Measurements from ENCODE around the gene COPS6. TPM values are rescaled to one million over a fixed set of nuclear protein-coding genes. Genes with fewer than 3 reads are reported as not detected.

Gene COPS6
- total and polyA plus RNA-seq, 2 of the 4 experiments (the other 2 are of a cell fraction): 185 to 325 TPM

DNA sequence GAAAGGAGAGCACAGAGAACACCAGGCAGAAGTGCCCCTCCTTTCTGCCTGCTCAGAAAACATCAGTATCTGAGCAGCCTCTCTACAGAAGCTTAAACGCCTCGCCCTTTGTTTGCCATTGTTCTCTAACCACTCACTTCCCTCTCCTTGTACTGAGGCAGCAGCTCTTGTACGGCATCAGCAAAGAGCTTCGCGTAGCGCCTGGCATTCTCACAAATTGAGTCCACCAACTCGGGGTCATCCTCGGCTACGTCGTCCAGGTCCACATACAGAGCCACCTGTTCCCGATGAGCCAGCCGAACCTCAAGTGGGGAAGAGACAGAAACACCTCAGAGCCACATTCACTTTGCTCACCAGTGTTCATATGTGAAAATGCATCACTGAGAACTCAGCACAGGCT is 10.7 kb downstream of the COPS6 start:
- Histone ChIP-seq H3K27ac (ENCODE audit: insufficient read depth, low read length) (peak overlapping the region; percentile 24; the same call in 1 of the 2 replicates), H2BK5ac (ENCODE audit: low read depth, low read length, poor library complexity, severe bottlenecking) (no peak overlapping the region), H3K79me1 (ENCODE audit: low read depth in 1 of 2, low read length in 2 of 2) (peaks cover 33 to 70% of the 10 kb centered on the region in 2 experiments), H2BK20ac (ENCODE audit: low read depth, low read length) (no peak overlapping the region), H2BK15ac (ENCODE audit: low read depth, low read length) (no peak overlapping the region), H3K14ac (replicated peaks; ENCODE audit: low read depth, low read length) (peak overlapping the region; percentile 74), H3K4me3 (ENCODE audit: insufficient read depth, low read depth, low read length) (peak overlapping the region; percentile 54), H3K4me1 (ENCODE audit: control insufficient read depth, insufficient read depth, low read length) (peaks cover 15% of the 10 kb centered on the region), H4K5ac (ENCODE audit: low read depth, low read length) (no peak overlapping the region), H3K36me3 (ENCODE audit: control insufficient read depth, insufficient read depth, low read length) (peaks cover 46% of the 10 kb centered on the region), H3K9ac (ENCODE audit: low read depth, low read length) (peak overlapping the region; percentile 75), H3K4ac (ENCODE audit: low read depth, low read length) (peak overlapping the region; percentile 72), H4K20me1 (ENCODE audit: insufficient read depth, low read length) (peaks cover 7% of the 10 kb centered on the region; the same call in 1 of the 2 replicates), H4K8ac (ENCODE audit: low read depth in 2 of 2, low read length in 2 of 2) (peak overlapping the region in 1 of 2 experiments; percentile 19; a peak in 1 of 4 replicates), H3K9me3 (ENCODE audit: control insufficient read depth, insufficient read depth, low read length) (no peaks in the 10 kb centered on the region), H3K9me1 (ENCODE audit: insufficient read depth, low read length) (peaks cover 5% of the 10 kb centered on the region; the same call in 1 of the 2 replicates), H4K91ac (ENCODE audit: insufficient read depth, low read depth, low read length) (0 out of 2 replicates have a peak overlapping the region, but pooled peaks have one; percentile 36), H3K4me2 (ENCODE audit: low read depth, low read length) (peak overlapping the region; percentile 85), H2AK9ac (replicated peaks; ENCODE audit: low read depth, low read length, poor library complexity) (peak overlapping the region; percentile 77), H2AK5ac (ENCODE audit: low read depth, low read length) (peak overlapping the region; percentile 6), H3K18ac (ENCODE audit: low read depth, low read length) (no peak overlapping the region), H2AFZ (replicated peaks; ENCODE audit: low read length, poor library complexity) (no peak overlapping the region), H2BK120ac (ENCODE audit: low read depth, low read length) (no peak overlapping the region), H3K23ac (ENCODE audit: low read depth, low read length) (peak overlapping the region; percentile 65; the same call in 1 of the 2 replicates), H3K56ac (ENCODE audit: extremely low read depth, insufficient read depth, low read length) (no peak overlapping the region; the same call in 1 of the 2 replicates), H3K27me3 (ENCODE audit: control insufficient read depth, insufficient read depth, low read length) (no peaks in the 10 kb centered on the region)
- in situ Hi-C loops (cut with MboI; ENCODE audit: low sequenced_read_pairs): no loop called here
- dilution Hi-C loops (cut with HindIII; ENCODE audit: low sequenced_read_pairs, unreplicated experiment): no loop called here
- WGBS, 2 experiments (ENCODE audit: extremely low coverage in 2 of 2, insufficient read length in 1 of 2): 77% methylated on average over 12 of the region's 12 CpGs; no CpG with 5 or more reads in 1 of the 2 experiments
- CTCF ChIA-PET: no interaction called here
- POLR2A ChIA-PET (ENCODE audit: unreplicated experiment): no interaction called here
- DNase-seq (no peak), ATAC-seq (ENCODE audit: low read depth) (no peak)
- TF ChIP-seq CTCF (conservative IDR thresholded peaks at IDR 0.05; ENCODE audit: low read depth, low read length) (no peak), RFX5 (IDR thresholded peaks at IDR 0.05; ENCODE audit: low read depth, low read length) (no peak), MAFK (IDR thresholded peaks at IDR 0.05; ENCODE audit: low read depth, low read length) (no peak), RAD21 (IDR thresholded peaks at IDR 0.05; ENCODE audit: low read length) (no peak), FOS (IDR thresholded peaks at IDR 0.05; ENCODE audit: low read depth, low read length) (no peak), CHD1 (IDR thresholded peaks at IDR 0.05; ENCODE audit: low read depth, low read length) (no peak), CEBPB (IDR thresholded peaks at IDR 0.05; ENCODE audit: low read depth, low read length) (no peak), BHLHE40 (IDR thresholded peaks at IDR 0.05; ENCODE audit: low read depth, low read length) (no peak), SMC3 (IDR thresholded peaks at IDR 0.05; ENCODE audit: low read depth, low read length) (no peak)
- TF ChIP-seq, protein P1, sequence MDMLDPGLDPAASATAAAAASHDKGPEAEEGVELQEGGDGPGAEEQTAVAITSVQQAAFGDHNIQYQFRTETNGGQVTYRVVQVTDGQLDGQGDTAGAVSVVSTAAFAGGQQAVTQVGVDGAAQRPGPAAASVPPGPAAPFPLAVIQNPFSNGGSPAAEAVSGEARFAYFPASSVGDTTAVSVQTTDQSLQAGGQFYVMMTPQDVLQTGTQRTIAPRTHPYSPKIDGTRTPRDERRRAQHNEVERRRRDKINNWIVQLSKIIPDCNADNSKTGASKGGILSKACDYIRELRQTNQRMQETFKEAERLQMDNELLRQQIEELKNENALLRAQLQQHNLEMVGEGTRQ (IDR thresholded peaks at IDR 0.05; ENCODE audit: low read depth, low read length): no peak
- intact Hi-C loops (cut with micrococcal nuclease): no loop called here
- no TSS peak for BruUV-seq (replicated peaks)
